ENCODE measurements around the gene NCKAP5.

NCKAP5 gene

GRCh38 chr2:133573491-133574162 lies 5.4 kb upstream of the NCKAP5 start:
- no peak for DNase-seq

GRCh38 chr2:133571249-133571648 lies 3.0 kb upstream of the NCKAP5 start:
- no peak for DNase-seq

GRCh38 chr2:133570542-133570941 lies 2.3 kb upstream of the NCKAP5 start:
- DNase-seq: no peak

GRCh38 chr2:133569286-133569830 lies 1.1 kb upstream of the NCKAP5 start:
- DNase-seq: peak; percentile 32

- peak; percentile 56 for DNase-seq
Measured at GRCh38 chr2:133568598-133568997, 335 bp upstream of the NCKAP5 start.

- DNase-seq: no peak
Measured at GRCh38 chr2:133562558-133562957, 5.7 kb downstream of the NCKAP5 start.

- peak; percentile 44 for DNase-seq
Measured at GRCh38 chr2:133561045-133561852, 7.0 kb downstream of the NCKAP5 start.

GRCh38 chr2:133557614-133558013 lies 10.6 kb downstream of the NCKAP5 start:
- DNase-seq: no peak

- no peak for DNase-seq
Measured at GRCh38 chr2:133553838-133554408, 14.3 kb downstream of the NCKAP5 start.

GRCh38 chr2:133553251-133553650 lies 15.0 kb downstream of the NCKAP5 start:
- no peak for DNase-seq

- no peak for DNase-seq
Measured at GRCh38 chr2:133552821-133553220, 15.4 kb downstream of the NCKAP5 start.

GRCh38 chr2:133541797-133542196 lies 26.5 kb downstream of the NCKAP5 start:
- peak; percentile 2 for DNase-seq

- no peak for DNase-seq
Measured at GRCh38 chr2:133541376-133541775, 26.9 kb downstream of the NCKAP5 start.

- DNase-seq: no peak
Measured at GRCh38 chr2:133532919-133533318, 35.3 kb downstream of the NCKAP5 start.

- DNase-seq: no peak
Measured at GRCh38 chr2:133531382-133531781, 36.9 kb downstream of the NCKAP5 start.

- no peak for DNase-seq
Measured at GRCh38 chr2:133530645-133531044, 37.6 kb downstream of the NCKAP5 start.

- no peak for DNase-seq
Measured at GRCh38 chr2:133526530-133527300, 41.5 kb downstream of the NCKAP5 start.

- DNase-seq: no peak
Measured at GRCh38 chr2:133525613-133526529, 42.4 kb downstream of the NCKAP5 start.

- no peak for DNase-seq
Measured at GRCh38 chr2:133525090-133525489, 43.2 kb downstream of the NCKAP5 start.

- DNase-seq: no peak
Measured at GRCh38 chr2:133523406-133523805, 44.9 kb downstream of the NCKAP5 start.

- no peak for DNase-seq
Measured at GRCh38 chr2:133522204-133522603, 46.1 kb downstream of the NCKAP5 start.
